Loucy (cell line): Measurements from ENCODE around the gene FSTL4.

Source experiments
- H2AFZ ChIP-seq: fragments of 200-600 bp; sonication (generic); 2 replicates; pipeline ENCODE4 v1.6.0; 2016; ENCODE audit warnings: antibody characterized with exemption, mild to moderate bottlenecking, low read length, moderate library complexity
- H3F3A ChIP-seq: fragments of 200-600 bp; 2 replicates; pipeline ENCODE4 v1.6.0; 2016; ENCODE audit warnings: antibody characterized with exemption, low read depth, mild to moderate bottlenecking
- H3K27me3 ChIP-seq: fragments of 200-600 bp; sonication (generic); 2 replicates; pipeline ENCODE4 v1.6.1; 2014; ENCODE audit warnings: low read length, mild to moderate bottlenecking; ENCODE audit not compliant: insufficient read depth, poor library complexity, severe bottlenecking
- H3K36me3 ChIP-seq: fragments of 200-600 bp; sonication (generic); 2 replicates; pipeline ENCODE4 v1.6.1; 2016; ENCODE audit warnings: low read length; ENCODE audit not compliant: insufficient read depth
- H3K4me1 ChIP-seq: fragments of 200-600 bp; sonication (generic); 2 replicates; pipeline ENCODE4 v1.5.1; 2014; ENCODE audit warnings: low read length, mild to moderate bottlenecking; ENCODE audit not compliant: insufficient read depth, poor library complexity, severe bottlenecking
- H3K4me2 ChIP-seq: fragments of 200-600 bp; sonication (generic); 2 replicates; pipeline ENCODE4 v1.6.0; 2014; ENCODE audit warnings: antibody characterized with exemption, low read length, low read depth, mild to moderate bottlenecking; ENCODE audit not compliant: poor library complexity, severe bottlenecking
- H3K4me3 ChIP-seq: fragments of 200-600 bp; sonication (generic); 2 replicates; pipeline ENCODE4 v1.5.1; 2014; ENCODE audit warnings: low read length, mild to moderate bottlenecking, mixed read lengths; ENCODE audit not compliant: poor library complexity, severe bottlenecking
- H3K79me2 ChIP-seq: fragments of 200-600 bp; sonication (generic); 2 replicates; pipeline ENCODE4 v1.6.1; 2014; ENCODE audit warnings: low read length; ENCODE audit not compliant: insufficient read depth
- H3K9ac ChIP-seq: fragments of 200-600 bp; sonication (generic); 2 replicates; pipeline ENCODE4 v1.6.0; 2014; ENCODE audit warnings: mild to moderate bottlenecking, low read depth, low read length, moderate library complexity; ENCODE audit not compliant: poor library complexity, severe bottlenecking
- H3K9me2 ChIP-seq: fragments of 200-600 bp; sonication (generic); replicated peaks from 2 replicates; pipeline ENCODE4 v1.6.1; 2016; ENCODE audit warnings: low read depth, low read length, mixed read lengths
- H3K9me3 ChIP-seq: fragments of 200-600 bp; sonication (generic); 2 replicates; pipeline ENCODE4 v1.6.1; 2014; ENCODE audit warnings: mild to moderate bottlenecking, antibody characterized with exemption, low read length, low read depth; ENCODE audit not compliant: insufficient read depth
- H4K20me1 ChIP-seq: fragments of 200-600 bp; sonication (generic); 2 replicates; pipeline ENCODE4 v1.6.0; 2014; ENCODE audit warnings: antibody characterized with exemption, low read length, mild to moderate bottlenecking; ENCODE audit not compliant: insufficient read depth, poor library complexity, severe bottlenecking
- CTCF ChIP-seq: fragments of 200-600 bp; sonication (generic); conservative IDR thresholded peaks from 2 replicates; pipeline ENCODE4 v1.5.1; 2014; ENCODE audit warnings: mild to moderate bottlenecking, antibody characterized with exemption, low read length
- EZH2phosphoT487 ChIP-seq: fragments of 200-600 bp; IDR thresholded peaks from 2 replicates; pipeline ENCODE4 v1.6.1; 2018; ENCODE audit warnings: antibody characterized with exemption, mild to moderate bottlenecking, moderate library complexity, borderline replicate concordance

FSTL4 gene

GRCh38 chr5:133377736-133378135, 234.6 kb downstream of the FSTL4 start:
- Histone ChIP-seq H3K4me2 (no peak overlapping the region), H3K9me3 (no peaks in the 10 kb centered on the region), H3K4me3 (no peak overlapping the region), H3K36me3 (no peaks in the 10 kb centered on the region), H3K9ac (no peak overlapping the region), H3K79me2 (no peaks in the 10 kb centered on the region), H3K9me2 (no peaks in the 10 kb centered on the region), H3F3A (no peaks in the 10 kb centered on the region), H2AFZ (no peak overlapping the region), H3K27me3 (no peaks in the 10 kb centered on the region), H3K4me1 (no peaks in the 10 kb centered on the region), H4K20me1 (no peaks in the 10 kb centered on the region)
- TF ChIP-seq CTCF (no peak), EZH2phosphoT487 (no peak)

GRCh38 chr5:133376986-133377385, 235.4 kb downstream of the FSTL4 start:
- H3K9me2 ChIP-seq = no peaks in the 10 kb centered on the region
- no peak overlapping the region for H3K4me3 ChIP-seq
- H3K79me2 ChIP-seq = no peaks in the 10 kb centered on the region
- TF ChIP-seq CTCF = no peak
- TF ChIP-seq EZH2phosphoT487 = no peak
- no peaks in the 10 kb centered on the region for H3F3A ChIP-seq
- H4K20me1 ChIP-seq = no peaks in the 10 kb centered on the region
- H3K27me3 ChIP-seq = no peaks in the 10 kb centered on the region
- no peak overlapping the region for H3K4me2 ChIP-seq
- no peaks in the 10 kb centered on the region for H3K36me3 ChIP-seq
- no peak overlapping the region for H2AFZ ChIP-seq
- H3K9me3 ChIP-seq = no peaks in the 10 kb centered on the region
- H3K4me1 ChIP-seq = no peaks in the 10 kb centered on the region
- no peak overlapping the region for H3K9ac ChIP-seq

GRCh38 chr5:133373121-133373870, 239.0 kb downstream of the FSTL4 start:
- Histone ChIP-seq H3K9me3 (no peaks in the 10 kb centered on the region), H3K9ac (no peak overlapping the region), H3K36me3 (no peaks in the 10 kb centered on the region), H3K4me2 (no peak overlapping the region), H4K20me1 (no peaks in the 10 kb centered on the region), H3K79me2 (no peaks in the 10 kb centered on the region), H3K4me3 (no peak overlapping the region), H3K27me3 (no peaks in the 10 kb centered on the region), H3K9me2 (no peaks in the 10 kb centered on the region), H3F3A (no peaks in the 10 kb centered on the region), H2AFZ (no peak overlapping the region), H3K4me1 (no peaks in the 10 kb centered on the region)
- TF ChIP-seq EZH2phosphoT487 (no peak), CTCF (no peak)
